GM12874 (cell line): Measurements from ENCODE around the gene MEF2A.

ENCODE experiments used
- TF ChIP-seq, protein P1 (sequence below): IDR thresholded peaks from 2 replicates; pipeline ENCODE4 v1.5.1; 2011; ENCODE audit warnings: low read depth, mild to moderate bottlenecking, control low read depth, low read length, moderate library complexity; ENCODE audit not compliant: insufficient read depth

Gene MEF2A

GRCh38 chr15:99538261-99538660 lies 27.5 kb upstream of the MEF2A start:
- TF ChIP-seq, protein P1, sequence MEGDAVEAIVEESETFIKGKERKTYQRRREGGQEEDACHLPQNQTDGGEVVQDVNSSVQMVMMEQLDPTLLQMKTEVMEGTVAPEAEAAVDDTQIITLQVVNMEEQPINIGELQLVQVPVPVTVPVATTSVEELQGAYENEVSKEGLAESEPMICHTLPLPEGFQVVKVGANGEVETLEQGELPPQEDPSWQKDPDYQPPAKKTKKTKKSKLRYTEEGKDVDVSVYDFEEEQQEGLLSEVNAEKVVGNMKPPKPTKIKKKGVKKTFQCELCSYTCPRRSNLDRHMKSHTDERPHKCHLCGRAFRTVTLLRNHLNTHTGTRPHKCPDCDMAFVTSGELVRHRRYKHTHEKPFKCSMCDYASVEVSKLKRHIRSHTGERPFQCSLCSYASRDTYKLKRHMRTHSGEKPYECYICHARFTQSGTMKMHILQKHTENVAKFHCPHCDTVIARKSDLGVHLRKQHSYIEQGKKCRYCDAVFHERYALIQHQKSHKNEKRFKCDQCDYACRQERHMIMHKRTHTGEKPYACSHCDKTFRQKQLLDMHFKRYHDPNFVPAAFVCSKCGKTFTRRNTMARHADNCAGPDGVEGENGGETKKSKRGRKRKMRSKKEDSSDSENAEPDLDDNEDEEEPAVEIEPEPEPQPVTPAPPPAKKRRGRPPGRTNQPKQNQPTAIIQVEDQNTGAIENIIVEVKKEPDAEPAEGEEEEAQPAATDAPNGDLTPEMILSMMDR, result no peak

GRCh38 chr15:99542828-99543227 lies 23.0 kb upstream of the MEF2A start:
- TF ChIP-seq, protein P1, result no peak

DNA sequence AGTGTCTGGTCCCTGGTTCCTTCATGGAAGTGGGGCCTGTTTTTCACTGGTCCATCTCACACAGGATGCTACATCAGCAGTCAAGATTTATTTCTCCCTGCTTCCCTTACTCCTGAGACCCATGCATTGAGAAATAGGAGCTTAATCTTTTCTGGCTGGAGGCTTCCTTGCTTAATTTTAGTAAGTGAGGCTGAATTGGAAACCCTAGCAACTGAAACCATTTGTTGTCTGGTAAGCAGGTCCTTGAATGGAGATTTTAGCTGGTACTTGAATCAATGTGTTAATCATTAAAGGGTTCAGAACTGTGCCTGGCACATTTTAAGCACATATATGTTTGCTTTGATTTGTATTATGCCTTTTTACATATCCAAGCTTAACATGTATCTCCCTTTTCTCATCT lies 20.2 kb upstream of the MEF2A start:
- TF ChIP-seq, protein P1, result no peak

DNA sequence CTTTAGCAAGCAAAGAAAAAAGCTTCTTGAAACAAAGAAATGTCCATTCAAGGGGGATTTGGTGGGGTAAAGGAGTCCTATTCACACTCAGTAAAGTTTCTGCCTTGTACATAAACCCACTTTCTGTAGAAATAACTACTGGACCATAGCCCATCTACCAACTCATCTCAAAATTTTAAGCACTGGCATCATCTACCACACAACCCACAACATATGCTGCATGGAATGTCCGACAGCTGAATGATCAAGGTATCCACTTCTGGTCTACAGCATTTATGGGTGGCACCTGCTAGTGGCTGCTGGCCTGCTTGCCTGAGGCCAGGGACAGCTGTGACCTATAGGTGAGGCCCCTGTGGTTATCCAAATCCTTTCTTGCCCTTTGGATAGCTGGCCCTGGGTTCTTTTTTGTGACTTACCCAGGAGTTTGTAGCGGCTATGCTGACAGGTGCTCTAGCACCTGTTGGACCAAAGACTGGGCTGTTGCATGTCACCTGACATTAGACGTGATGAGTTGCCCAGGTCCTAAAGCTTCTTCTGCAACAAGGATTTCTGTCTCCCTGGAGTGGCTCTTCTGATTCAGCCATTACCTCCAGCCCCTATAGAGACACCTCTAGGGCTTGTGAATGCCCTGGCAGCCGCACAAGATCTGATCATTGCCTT lies 19.2 kb upstream of the MEF2A start:
- TF ChIP-seq, protein P1, result no peak

DNA sequence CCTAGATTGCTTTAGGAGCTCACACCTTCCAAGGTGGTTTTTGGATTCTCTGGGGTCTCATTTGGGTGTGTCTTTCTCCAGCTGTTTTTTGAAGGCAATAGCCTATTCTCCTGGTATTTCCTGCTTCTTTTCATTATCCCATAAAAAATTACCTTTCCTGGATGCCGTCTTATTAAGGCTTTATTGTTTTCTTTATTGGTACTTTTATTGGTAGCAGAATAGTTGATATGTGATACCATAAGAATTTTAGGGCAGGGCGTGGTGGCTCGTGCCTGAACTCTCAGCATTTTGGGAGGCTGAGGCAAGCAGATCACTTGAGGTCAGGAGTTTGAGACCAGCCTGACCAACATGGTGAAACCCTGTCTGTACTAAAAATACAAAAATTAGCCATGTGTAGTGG lies 18.3 kb upstream of the MEF2A start:
- TF ChIP-seq, protein P1, result no peak

DNA sequence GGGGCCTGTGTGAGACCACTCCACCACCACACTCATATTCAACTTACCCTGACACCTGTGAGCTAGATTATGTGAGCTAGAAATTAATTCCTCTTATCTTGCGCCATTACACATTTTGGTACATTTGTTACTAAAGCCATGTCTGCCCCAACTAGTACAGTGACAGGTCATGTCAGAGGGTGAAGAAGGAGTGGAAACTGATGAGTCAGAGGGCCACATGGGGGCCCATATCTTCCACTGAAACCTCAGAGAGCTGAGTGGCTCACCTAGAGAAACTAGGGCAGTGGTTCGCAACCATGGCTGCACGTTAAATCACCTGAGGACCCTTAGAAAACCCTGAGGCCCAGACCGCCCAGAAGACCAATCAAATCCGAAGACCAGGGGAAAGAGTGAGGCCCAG lies 15.7 kb upstream of the MEF2A start:
- TF ChIP-seq, protein P1, result no peak

DNA sequence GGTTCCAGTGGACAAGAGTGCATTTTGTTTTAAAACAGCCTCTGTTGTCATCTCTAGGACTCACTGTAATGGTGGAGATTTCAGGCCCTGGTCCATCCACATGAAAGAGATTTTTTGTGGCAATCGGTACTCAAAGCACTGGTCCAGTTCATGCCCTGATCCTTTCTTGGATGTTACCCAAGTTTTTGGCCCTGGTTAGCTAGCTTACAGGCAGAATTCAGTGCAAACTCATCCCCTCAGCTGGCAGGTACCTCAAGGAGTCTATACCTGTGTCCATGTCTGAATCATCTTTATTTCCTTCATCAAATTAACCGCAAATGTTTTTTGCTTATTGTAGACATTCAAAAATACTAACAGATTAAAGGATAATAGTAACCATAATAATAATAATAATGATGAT lies 13.7 kb upstream of the MEF2A start:
- TF ChIP-seq, protein P1, result no peak
